ENCODE results near the gene RGS3. TPM values are rescaled to one million over a fixed set of nuclear protein-coding genes. Genes with fewer than 3 reads are reported as not detected.

The RGS3 gene
- total RNA-seq, 1 donor from 2014 or later, result 26.3 TPM

- Mint-ChIP-seq H3K4me1 (peaks cover 5% of the 10 kb centered on the region), H3K27me3 (ENCODE audit: low read depth) (no peaks in the 10 kb centered on the region), H3K9me3 (no peaks in the 10 kb centered on the region), H3K27ac (no peak overlapping the region), H3K36me3 (peaks cover 10% of the 10 kb centered on the region), H3K4me3 (no peak overlapping the region)
- DNase-seq (ENCODE audit: low spot score in 2 of 2, unreplicated experiment in 2 of 2), result no peak
- TF ChIP-seq, protein P1, sequence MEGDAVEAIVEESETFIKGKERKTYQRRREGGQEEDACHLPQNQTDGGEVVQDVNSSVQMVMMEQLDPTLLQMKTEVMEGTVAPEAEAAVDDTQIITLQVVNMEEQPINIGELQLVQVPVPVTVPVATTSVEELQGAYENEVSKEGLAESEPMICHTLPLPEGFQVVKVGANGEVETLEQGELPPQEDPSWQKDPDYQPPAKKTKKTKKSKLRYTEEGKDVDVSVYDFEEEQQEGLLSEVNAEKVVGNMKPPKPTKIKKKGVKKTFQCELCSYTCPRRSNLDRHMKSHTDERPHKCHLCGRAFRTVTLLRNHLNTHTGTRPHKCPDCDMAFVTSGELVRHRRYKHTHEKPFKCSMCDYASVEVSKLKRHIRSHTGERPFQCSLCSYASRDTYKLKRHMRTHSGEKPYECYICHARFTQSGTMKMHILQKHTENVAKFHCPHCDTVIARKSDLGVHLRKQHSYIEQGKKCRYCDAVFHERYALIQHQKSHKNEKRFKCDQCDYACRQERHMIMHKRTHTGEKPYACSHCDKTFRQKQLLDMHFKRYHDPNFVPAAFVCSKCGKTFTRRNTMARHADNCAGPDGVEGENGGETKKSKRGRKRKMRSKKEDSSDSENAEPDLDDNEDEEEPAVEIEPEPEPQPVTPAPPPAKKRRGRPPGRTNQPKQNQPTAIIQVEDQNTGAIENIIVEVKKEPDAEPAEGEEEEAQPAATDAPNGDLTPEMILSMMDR (IDR thresholded peaks at IDR 0.05; ENCODE audit: unreplicated experiment), result no peak
Observed at GRCh38 chr9:113588936-113589335, 125.4 kb downstream of the RGS3 start.

DNA sequence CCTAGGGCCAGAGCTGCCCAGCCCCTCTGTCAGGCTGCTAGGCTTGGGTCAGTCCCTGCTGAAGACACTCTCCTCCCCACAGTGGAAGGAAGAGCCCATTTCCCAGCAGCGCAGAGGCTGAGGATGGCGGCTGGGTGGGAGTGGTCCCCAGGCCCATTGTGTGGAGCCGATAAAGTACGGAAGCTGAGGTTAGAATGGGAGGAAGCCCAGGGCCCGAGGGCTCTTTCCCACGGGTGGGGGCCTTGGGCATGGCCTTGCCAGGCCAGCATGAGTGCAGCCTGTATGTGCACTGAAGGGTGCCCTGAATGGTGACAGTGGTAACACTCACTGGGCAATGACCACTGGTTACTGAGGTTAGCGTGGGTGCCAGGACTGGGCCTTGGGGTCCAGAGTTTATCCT lies 125.9 kb downstream of the RGS3 start:
- TF ChIP-seq, protein P1 (IDR thresholded peaks at IDR 0.05; ENCODE audit: unreplicated experiment), result no peak
- H3K9me3 Mint-ChIP-seq, result no peaks in the 10 kb centered on the region
- no peak overlapping the region for H3K27ac Mint-ChIP-seq
- H3K4me3 Mint-ChIP-seq, result no peak overlapping the region
- no peak for DNase-seq (ENCODE audit: low spot score in 2 of 2, unreplicated experiment in 2 of 2)
- H3K27me3 Mint-ChIP-seq (ENCODE audit: low read depth), result no peaks in the 10 kb centered on the region
- peaks cover 10% of the 10 kb centered on the region for H3K36me3 Mint-ChIP-seq
- peaks cover 10% of the 10 kb centered on the region for H3K4me1 Mint-ChIP-seq

DNA sequence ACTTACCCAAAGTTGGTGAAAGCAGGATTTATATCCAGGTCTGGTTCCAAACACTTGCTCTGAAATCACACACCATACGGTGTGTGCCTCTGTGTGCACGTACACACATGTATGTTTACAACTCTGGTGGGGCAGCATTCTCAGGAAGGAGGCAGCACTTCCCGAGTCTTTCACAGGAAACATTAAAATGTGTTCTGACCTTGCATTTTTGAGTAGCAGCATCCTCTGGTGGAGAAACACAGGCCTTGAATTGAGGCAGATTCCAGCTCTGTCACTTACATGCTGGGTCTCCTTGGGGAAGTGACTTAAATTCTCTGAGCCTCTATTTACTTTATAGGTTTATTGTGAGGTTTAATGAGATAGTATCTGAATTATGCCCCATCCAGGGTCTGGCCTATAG lies 126.4 kb downstream of the RGS3 start:
- Mint-ChIP-seq H3K9me3 (no peaks in the 10 kb centered on the region), H3K4me1 (peaks cover 12% of the 10 kb centered on the region), H3K27me3 (ENCODE audit: low read depth) (no peaks in the 10 kb centered on the region), H3K27ac (no peak overlapping the region), H3K4me3 (no peak overlapping the region), H3K36me3 (peaks cover 8% of the 10 kb centered on the region)
- TF ChIP-seq, protein P1 (IDR thresholded peaks at IDR 0.05; ENCODE audit: unreplicated experiment), result no peak
- DNase-seq (ENCODE audit: low spot score in 2 of 2, unreplicated experiment in 2 of 2), result no peak

- TF ChIP-seq, protein P1 (IDR thresholded peaks at IDR 0.05; ENCODE audit: unreplicated experiment), result no peak
- Mint-ChIP-seq H3K4me1 (peaks cover 15% of the 10 kb centered on the region), H3K9me3 (no peaks in the 10 kb centered on the region), H3K27ac (no peak overlapping the region), H3K27me3 (ENCODE audit: low read depth) (no peaks in the 10 kb centered on the region), H3K36me3 (peaks cover 6% of the 10 kb centered on the region), H3K4me3 (no peak overlapping the region)
- no peak for DNase-seq (ENCODE audit: low spot score in 2 of 2, unreplicated experiment in 2 of 2)
Observed at GRCh38 chr9:113590389-113590788, 126.9 kb downstream of the RGS3 start.

GRCh38 chr9:113590991-113591898 lies 127.7 kb downstream of the RGS3 start:
- DNase-seq (ENCODE audit: low spot score in 2 of 2, unreplicated experiment in 2 of 2), result peak; percentile 64 to 93
- H3K9me3 Mint-ChIP-seq, result no peaks in the 10 kb centered on the region
- no peaks in the 10 kb centered on the region for H3K27me3 Mint-ChIP-seq (ENCODE audit: low read depth)
- H3K36me3 Mint-ChIP-seq, result peaks cover 4% of the 10 kb centered on the region
- no peak overlapping the region for H3K4me3 Mint-ChIP-seq
- H3K4me1 Mint-ChIP-seq, result peaks cover 18% of the 10 kb centered on the region
- no peak overlapping the region for H3K27ac Mint-ChIP-seq
- TF ChIP-seq, protein P1 (IDR thresholded peaks at IDR 0.05; ENCODE audit: unreplicated experiment), result peak; percentile 88
